ENCODE results near the gene CERS2.
A peak's percentile ranks its signal among the peaks of the same experiment; 100 is the strongest.

CERS2 gene, protein sequence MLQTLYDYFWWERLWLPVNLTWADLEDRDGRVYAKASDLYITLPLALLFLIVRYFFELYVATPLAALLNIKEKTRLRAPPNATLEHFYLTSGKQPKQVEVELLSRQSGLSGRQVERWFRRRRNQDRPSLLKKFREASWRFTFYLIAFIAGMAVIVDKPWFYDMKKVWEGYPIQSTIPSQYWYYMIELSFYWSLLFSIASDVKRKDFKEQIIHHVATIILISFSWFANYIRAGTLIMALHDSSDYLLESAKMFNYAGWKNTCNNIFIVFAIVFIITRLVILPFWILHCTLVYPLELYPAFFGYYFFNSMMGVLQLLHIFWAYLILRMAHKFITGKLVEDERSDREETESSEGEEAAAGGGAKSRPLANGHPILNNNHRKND

GRCh38 chr1:150974580-150975478, at the start of gene CERS2:
Gene CERS2, minus strand, starts transcription at chr1:150974835. Its CDS starts 5,745 bp downstream, at chr1:150969090.
- DNase-seq (ENCODE audit: low read depth in 2 of 2) = peak; percentile 46 to 58

DNA sequence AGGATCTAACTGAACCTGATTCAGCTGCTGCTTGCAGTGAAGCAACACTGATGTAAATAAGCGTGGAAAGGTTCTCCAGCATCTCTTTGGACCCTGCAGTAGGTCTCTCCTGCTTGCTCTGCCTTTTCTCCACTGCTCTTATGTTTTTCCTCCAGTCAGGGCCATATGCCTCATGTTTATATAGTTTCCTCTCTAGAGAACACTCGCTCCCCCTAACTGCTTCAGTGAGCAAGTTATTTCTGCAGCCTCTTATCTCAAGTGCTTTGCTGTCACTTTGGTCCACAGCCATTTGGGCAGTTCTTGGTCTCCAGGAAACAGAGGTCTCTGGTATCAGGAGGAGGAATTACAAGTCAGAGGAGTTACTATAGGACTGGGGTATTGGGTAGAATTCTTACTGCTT, 38.9 kb upstream of the CERS2 start:
- no peak for DNase-seq (ENCODE audit: low read depth in 2 of 2)

- no peak for DNase-seq (ENCODE audit: low read depth in 2 of 2)
These were observed 38.2 kb upstream of the CERS2 start for GRCh38 chr1:151012684-151013471.

DNA sequence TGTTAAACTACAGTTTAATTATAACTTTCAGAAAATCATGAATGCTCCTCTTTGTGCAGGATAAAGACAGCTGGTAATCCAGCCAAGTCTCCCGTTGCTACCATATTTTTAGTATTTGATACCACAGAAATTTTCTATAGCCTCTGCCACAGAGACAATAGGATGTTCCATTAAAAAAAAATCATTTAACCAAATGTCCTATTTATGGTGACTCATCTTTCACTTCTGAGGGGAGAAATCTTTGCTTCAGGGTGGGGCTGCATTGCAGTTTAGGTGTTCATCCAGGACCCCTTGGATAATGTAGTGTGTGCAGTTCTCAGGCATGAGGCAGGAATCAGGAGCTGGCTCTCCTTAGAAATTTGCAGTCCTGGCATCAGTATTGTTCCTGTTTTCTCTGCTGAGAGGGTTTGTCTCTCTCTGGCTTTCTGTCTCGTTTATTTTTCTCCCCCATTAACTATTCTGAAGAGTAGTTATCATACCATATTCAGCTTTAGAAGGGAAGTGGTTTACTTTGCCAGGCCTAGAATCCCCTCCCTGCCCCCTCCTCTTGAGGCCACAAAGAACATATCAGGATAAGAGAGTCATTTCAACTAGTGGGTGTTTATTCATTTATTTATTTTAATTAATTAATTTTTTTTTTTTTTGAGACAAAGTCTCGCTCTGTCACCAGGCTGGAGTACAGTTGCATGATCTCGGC, 36.7 kb upstream of the CERS2 start:
- DNase-seq (ENCODE audit: low read depth in 2 of 2) = no peak

GRCh38 chr1:151010346-151010726, 35.7 kb upstream of the CERS2 start:
- no peak for DNase-seq (ENCODE audit: low read depth in 2 of 2)

DNA sequence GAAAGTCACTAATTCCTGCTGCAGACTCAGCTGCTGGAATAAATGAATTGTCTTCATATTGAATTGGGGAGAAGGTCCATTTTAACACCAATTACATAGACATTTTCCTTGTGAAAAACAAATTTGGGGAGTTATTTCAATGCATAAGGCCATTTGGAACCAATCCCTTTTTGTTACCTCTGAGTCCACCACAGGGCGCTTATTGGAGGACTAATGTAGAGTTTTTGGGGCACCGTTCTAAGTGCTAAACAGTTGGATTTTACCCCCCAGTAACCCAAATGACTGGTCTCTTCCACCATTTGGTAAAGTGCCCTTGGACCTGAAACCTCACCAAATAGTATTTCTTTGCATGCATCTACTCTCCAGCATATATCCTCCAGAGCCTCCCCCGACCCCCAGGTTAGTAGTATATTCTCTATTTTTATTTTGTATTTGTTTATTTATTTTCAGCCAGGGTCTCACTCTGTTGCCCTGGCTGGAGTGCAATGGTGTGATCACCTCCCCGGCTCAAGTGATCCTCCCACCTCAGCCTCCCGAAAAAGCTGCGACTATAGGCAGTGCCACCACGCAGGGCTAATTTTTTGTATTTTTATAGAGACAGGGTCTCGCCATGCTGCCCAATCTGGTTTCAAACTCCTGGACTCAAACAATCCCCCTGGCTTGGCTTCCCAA, 35.2 kb upstream of the CERS2 start:
- no peak for DNase-seq (ENCODE audit: low read depth in 2 of 2)

- no peak for DNase-seq (ENCODE audit: low read depth in 2 of 2)
These were observed 34.6 kb upstream of the CERS2 start for GRCh38 chr1:151009206-151009587.

GRCh38 chr1:151008244-151009205, 33.9 kb upstream of the CERS2 start, which contains the start of gene PRUNE1:
Gene PRUNE1, plus strand, starts transcription at chr1:151008449. Its CDS starts 184 bp downstream, at chr1:151008633.
- peak; percentile 97 for DNase-seq (ENCODE audit: low read depth in 2 of 2)

DNA sequence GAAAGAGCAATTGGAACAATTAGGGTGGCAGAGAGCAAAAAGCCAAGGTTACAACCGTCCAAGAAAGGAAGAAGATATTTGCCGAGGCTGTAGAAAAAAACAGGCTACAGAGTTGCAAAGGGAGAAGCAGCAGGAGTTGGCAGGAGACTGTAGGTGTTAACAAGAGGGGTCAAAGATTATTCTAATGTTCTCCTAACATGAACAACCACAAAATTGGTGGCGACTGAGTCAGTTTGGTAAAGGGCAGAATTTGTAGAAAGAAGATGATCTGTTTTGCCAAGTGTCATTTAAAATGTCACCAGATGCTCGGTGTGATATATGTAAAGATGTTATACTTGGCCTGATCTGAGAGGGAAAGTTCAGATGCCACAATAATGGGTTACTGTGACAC, 33.2 kb upstream of the CERS2 start:
- DNase-seq (ENCODE audit: low read depth in 2 of 2) = no peak

GRCh38 chr1:151006327-151007052, 31.9 kb upstream of the CERS2 start, which contains the start of gene MINDY1:
Gene MINDY1, minus strand, starts transcription at chr1:151006902. Its CDS starts 4,285 bp downstream, at chr1:151002617.
- no peak for DNase-seq (ENCODE audit: low read depth in 2 of 2)

DNA sequence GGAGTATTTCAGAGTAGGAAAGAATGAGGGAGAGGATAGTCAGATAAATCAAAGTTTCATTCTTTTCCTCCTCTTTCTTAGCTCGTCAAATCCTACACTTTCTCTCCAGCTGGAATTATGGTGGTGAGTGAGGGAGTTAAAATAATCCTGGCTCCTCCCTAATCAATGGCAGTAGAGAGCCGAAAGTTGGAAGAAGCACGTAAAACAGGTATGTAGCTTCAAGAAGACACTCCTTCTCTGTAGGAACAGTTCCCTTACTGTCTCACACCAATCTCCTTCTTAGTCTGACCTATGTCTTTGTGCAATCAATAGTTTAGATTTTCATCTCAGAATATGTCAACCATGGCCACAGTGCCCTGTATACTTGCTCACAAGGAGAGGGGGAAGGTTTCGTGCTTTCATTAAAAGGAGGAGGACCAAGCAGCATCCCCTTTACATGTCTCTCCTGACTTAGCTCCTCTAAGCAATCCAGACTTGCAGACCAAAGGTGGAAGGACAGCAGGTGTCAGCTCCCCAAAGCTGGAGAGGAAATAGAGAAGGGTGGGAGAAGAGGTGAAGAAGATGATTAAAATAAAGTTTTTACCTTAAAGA, 31.2 kb upstream of the CERS2 start:
- no peak for DNase-seq (ENCODE audit: low read depth in 2 of 2)

GRCh38 chr1:151003180-151003579, 28.5 kb upstream of the CERS2 start:
- no peak for DNase-seq (ENCODE audit: low read depth in 2 of 2)

GRCh38 chr1:151002611-151003010, 28.0 kb upstream of the CERS2 start:
- no peak for DNase-seq (ENCODE audit: low read depth in 2 of 2)

DNA sequence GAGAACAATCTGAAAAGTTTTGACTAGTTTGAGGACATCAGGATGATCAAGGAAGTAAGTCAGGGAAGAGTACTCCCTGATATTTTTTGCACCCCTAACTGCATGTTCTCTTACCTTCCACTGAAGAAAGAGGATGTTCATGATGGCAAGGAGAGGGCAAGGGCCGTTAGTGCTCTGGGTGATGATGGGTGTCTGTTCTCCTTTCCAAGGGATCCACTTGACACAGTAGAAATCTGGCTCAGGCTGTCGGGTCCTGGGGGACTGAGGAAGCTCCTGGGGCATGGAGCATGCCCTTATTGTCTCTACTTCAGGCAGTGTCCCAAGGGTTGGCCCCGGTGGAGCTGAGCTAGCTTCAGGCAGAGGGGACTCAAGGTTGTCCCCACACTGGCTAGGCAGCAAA, 27.4 kb upstream of the CERS2 start:
- no peak for DNase-seq (ENCODE audit: low read depth in 2 of 2)

DNA sequence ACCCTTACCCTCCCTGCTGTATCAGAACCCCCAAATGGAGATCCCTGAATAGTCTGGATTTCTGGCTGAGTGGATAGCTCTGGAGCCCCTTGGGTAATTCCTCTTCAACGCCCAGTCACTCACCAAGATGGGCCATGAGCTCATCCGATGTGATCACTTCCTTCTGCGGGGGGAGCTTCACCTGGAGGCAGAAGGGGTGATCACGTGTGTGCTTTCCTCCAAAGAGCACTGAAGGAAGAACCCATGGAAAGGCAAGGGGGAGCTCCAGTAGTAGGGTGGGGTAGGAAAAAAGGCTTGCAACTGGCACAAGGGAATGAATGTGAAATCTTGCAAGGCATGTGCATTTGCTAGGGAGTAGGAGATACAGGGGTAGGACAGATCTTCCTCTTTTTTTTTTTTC, 27.0 kb upstream of the CERS2 start:
- no peak for DNase-seq (ENCODE audit: low read depth in 2 of 2)

DNA sequence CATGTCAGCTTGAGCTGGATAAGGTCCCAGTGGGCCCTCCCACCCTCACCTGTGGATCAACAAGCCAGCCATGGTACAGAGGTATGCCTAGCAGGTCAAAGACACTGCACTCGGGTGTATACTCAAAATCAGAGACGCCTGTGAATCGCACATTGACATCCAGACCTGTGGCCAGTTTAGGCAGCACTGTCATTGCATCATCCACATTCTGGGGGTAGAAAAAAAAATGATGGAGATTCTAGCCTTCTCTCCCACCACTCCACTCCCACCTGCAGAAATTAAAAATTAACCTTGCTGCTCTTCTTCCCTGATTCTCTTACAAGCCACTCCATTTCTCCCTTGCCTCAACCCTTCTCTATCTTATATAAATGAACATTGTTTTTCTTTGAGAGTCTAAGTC, 25.8 kb upstream of the CERS2 start:
- DNase-seq (ENCODE audit: low read depth in 2 of 2) = no peak

GRCh38 chr1:150999926-151000325, 25.3 kb upstream of the CERS2 start:
- no peak for DNase-seq (ENCODE audit: low read depth in 2 of 2)

- no peak for DNase-seq (ENCODE audit: low read depth in 2 of 2)
These were observed 24.5 kb upstream of the CERS2 start for GRCh38 chr1:150999051-150999674.

Data from stimulated activated CD8-positive, alpha-beta memory T cell treated with anti-CD3 and anti-CD28 coated beads, Interleukin-2, amount 100 ng/mL, for 48 hours (primary cell).